Cardiac muscle cell (in vitro differentiated cells and primary cell): ENCODE measurements around the gene CYFIP1. TPM values are rescaled to one million over a fixed set of nuclear protein-coding genes. Genes with fewer than 3 reads are reported as not detected.

Source experiments
- DNase-seq, 2 donors: peaks; one replicate each; pipeline versions ENCODE4 v3.0.0 to v3.0.0-alpha.2; 2010 to 2017; ENCODE audit warnings: low read depth in 1 of 2, low spot score in 1 of 2
- H3K27ac ChIP-seq: fragments of 200-600 bp; sonication (generic); 2 replicates; pipeline ENCODE4 v1.5.1; 2016
- H3K27me3 ChIP-seq: fragments of 200-600 bp; sonication (generic); 2 replicates; pipeline ENCODE4 v1.6.0; 2016; ENCODE audit warnings: control low read depth
- H3K36me3 ChIP-seq: fragments of 200-600 bp; sonication (generic); 2 replicates; pipeline ENCODE4 v1.5.1; 2016; ENCODE audit warnings: control low read depth
- H3K4me1 ChIP-seq: fragments of 200-600 bp; sonication (generic); 2 replicates; pipeline ENCODE4 v1.8.1; 2017; ENCODE audit warnings: low read depth, mild to moderate bottlenecking, mixed run types
- H3K4me3 ChIP-seq: fragments of 200-600 bp; sonication (generic); 2 replicates; pipeline ENCODE4 v1.5.1; 2016; ENCODE audit warnings: mild to moderate bottlenecking
- H3K9me3 ChIP-seq: fragments of 200-600 bp; sonication (generic); 2 replicates; pipeline ENCODE4 v1.5.1; 2017; ENCODE audit warnings: low read depth, mild to moderate bottlenecking, control low read depth
- polyA plus RNA-seq: library from polyadenylated mRNA; unstranded; fragments of >200 nt; fragmentation: Nextera tagmentation; extraction: Ambion mirVana; gene quantifications from 2 replicates; pipeline ENCODE4 v1.2.1, GENCODE V29; 2016
- total RNA-seq: library from RNA; depleted of rRNA; stranded (reverse); fragments of >200 nt; gene quantifications from 2 replicates; pipeline ENCODE4 v1.2.3, GENCODE V29; 2016
- TF ChIP-seq, protein P1 (sequence below): IDR thresholded peaks from 2 replicates; pipeline ENCODE4 v1.5.1; 2012; ENCODE audit warnings: low read depth, mild to moderate bottlenecking, low read length

CYFIP1 gene
- total and polyA plus RNA-seq, 2 experiments from 2014 or later: 32.9 to 38.7 TPM

DNA sequence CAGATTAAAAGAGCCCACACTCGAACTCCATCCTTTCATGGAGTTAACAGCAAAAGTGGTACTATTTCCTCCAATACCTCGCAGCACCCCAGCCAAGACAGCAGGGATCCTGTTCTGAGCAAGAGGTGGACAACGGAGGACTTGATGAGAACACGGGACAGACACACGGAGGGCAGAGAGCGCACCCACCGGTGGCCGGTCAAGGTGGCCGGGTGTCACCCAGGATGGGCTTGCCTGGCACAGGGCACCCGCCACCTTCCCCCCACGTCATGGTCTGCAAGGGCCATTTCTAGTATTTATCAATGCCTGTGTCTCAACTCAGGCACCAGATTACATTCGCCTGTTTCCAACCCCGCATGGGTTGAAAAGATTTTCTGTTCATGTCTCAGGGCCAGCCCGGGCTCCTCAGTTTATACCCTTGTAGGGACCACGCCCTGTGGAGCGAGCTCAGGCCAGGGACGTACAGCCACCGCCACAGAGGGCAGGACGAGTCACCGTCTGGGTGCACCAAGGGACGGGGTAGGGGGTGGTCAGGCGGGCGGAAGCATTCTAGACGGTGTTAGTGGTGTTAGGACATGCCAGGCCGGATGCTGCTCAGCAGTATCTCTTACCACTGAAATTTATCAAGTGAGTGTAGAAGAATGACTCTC, 64.2 kb downstream of the CYFIP1 start:
- no peaks in the 10 kb centered on the region for H3K9me3 ChIP-seq
- no peaks in the 10 kb centered on the region for H3K27me3 ChIP-seq
- H3K4me1 ChIP-seq: no peaks in the 10 kb centered on the region
- no peak overlapping the region for H3K4me3 ChIP-seq
- H3K27ac ChIP-seq: no peak overlapping the region
- TF ChIP-seq, protein P1, sequence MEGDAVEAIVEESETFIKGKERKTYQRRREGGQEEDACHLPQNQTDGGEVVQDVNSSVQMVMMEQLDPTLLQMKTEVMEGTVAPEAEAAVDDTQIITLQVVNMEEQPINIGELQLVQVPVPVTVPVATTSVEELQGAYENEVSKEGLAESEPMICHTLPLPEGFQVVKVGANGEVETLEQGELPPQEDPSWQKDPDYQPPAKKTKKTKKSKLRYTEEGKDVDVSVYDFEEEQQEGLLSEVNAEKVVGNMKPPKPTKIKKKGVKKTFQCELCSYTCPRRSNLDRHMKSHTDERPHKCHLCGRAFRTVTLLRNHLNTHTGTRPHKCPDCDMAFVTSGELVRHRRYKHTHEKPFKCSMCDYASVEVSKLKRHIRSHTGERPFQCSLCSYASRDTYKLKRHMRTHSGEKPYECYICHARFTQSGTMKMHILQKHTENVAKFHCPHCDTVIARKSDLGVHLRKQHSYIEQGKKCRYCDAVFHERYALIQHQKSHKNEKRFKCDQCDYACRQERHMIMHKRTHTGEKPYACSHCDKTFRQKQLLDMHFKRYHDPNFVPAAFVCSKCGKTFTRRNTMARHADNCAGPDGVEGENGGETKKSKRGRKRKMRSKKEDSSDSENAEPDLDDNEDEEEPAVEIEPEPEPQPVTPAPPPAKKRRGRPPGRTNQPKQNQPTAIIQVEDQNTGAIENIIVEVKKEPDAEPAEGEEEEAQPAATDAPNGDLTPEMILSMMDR: no peak
- DNase-seq: no peak
- H3K36me3 ChIP-seq: peaks cover 18% of the 10 kb centered on the region

DNA sequence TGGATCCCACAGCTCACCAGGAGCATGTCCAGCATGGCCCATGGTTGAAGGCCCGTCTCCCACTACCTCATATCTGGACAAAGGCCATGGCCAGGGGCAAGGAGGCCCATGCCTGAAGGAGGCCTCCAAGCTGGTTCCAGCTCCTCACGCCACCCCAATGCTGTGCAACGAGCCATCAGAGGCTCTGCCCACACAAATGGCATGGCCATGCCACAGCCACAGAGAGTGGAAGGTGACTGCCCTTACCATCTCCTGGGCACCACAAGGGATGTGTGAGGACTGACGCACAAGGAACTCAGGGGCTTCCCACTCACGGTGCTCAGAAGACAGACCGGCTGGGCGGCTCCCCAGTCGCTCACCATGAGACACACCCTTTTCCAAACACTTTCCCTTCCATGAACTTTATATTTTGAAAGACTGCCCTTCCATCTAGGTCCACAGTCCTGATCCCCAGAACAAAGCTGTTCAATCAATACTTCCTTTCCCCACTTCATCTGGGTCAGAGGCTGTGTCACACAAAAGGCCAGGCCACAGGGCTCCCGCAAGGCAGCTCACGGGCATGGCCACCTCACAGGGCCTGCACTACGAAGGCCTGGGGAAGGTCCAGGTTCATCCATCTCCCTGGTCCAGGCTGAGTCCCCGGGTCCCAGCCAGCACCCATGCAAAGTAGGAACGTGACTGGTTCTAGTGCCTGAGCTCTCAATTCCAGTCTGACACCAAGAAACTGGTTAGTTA, 66.4 kb downstream of the CYFIP1 start:
- H3K36me3 ChIP-seq: peaks cover 27% of the 10 kb centered on the region
- no peaks in the 10 kb centered on the region for H3K27me3 ChIP-seq
- no peak overlapping the region for H3K27ac ChIP-seq
- TF ChIP-seq, protein P1: no peak
- H3K4me1 ChIP-seq: no peaks in the 10 kb centered on the region
- no peaks in the 10 kb centered on the region for H3K9me3 ChIP-seq
- H3K4me3 ChIP-seq: no peak overlapping the region
- DNase-seq: no peak

DNA sequence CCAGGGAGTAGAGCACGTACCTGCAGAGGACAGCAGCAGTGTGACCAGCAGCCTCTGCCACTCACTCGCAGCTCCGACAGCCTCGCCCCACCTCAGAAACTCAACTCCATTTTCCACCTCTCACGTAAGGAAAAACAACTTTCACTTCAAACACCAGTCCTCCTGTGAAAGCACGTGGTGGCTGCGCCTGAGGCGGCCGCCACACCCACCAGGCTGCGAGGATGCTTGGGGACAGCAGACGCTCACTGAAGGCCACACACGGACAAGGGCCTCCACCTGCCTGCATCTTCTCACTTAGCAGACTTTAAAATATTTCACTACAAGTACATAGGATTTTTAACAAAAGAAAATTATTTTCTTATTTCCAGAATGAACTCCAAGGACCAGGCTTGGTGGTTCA, 67.9 kb downstream of the CYFIP1 start:
- Histone ChIP-seq H3K9me3 (no peaks in the 10 kb centered on the region), H3K27me3 (no peaks in the 10 kb centered on the region), H3K27ac (no peak overlapping the region), H3K4me3 (no peak overlapping the region), H3K4me1 (no peaks in the 10 kb centered on the region), H3K36me3 (peaks cover 29% of the 10 kb centered on the region)
- no peak for DNase-seq
- TF ChIP-seq, protein P1: no peak

DNA sequence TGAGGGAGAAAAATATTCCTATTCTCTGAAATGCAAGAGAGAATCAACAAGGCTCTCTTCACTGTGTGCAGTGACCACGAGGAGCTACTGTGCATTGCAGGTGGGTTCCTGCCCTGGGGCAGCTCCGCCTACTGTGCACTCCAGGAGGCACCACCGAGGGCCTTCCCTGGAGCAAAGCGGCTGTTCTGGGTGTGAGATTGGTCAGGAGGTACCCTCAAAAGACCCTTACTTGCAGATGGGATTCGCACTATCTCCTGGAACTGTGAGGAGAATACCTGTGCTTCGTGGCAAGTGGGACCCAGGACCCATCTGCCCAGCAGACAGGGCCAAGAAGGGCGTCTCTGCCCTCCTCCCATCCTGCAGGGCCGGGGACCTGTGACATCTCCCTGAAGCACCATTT, 68.9 kb downstream of the CYFIP1 start:
- peaks cover 33% of the 10 kb centered on the region for H3K36me3 ChIP-seq
- TF ChIP-seq, protein P1: no peak
- no peak for DNase-seq

DNA sequence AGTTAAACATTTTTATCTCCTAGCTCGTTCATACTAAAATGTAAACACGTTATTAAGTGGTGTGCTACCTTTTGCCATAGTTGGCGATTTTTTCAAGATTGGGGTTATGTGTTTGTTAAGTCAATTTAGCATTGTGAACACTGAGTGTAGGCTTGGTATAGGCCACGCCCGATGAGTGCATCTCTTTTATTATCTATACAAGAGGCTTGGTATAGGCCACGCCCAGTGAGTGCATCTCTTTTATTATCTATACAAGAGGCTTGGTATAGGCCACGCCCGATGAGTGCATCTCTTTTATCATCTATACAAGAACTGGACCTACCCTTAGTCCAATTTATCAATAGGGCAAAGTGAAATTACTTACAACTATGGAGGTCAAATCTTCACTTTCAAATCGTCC, 71.3 kb downstream of the CYFIP1 start:
- DNase-seq: no peak
- no peaks in the 10 kb centered on the region for H3K4me1 ChIP-seq
- H3K27me3 ChIP-seq: no peaks in the 10 kb centered on the region
- H3K4me3 ChIP-seq: no peak overlapping the region
- no peaks in the 10 kb centered on the region for H3K9me3 ChIP-seq
- TF ChIP-seq, protein P1: no peak
- peaks cover 33% of the 10 kb centered on the region for H3K36me3 ChIP-seq
- H3K27ac ChIP-seq: no peak overlapping the region

More for the DNA sequence above, 68.9 kb downstream of the CYFIP1 start:
- no peak overlapping the region for H3K27ac ChIP-seq
- H3K9me3 ChIP-seq: no peaks in the 10 kb centered on the region
- H3K4me1 ChIP-seq: no peaks in the 10 kb centered on the region
- H3K4me3 ChIP-seq: no peak overlapping the region
- H3K27me3 ChIP-seq: no peaks in the 10 kb centered on the region
